Panc1 (cell line): ENCODE data around the gene ATM. TPM values are rescaled to one million over a fixed set of nuclear protein-coding genes. Genes with fewer than 3 reads are reported as not detected.

Experiments
- ATAC-seq: fragments of 200-7000 bp; cut with Tn5 transposase; 2 replicates; pipeline ENCODE4 v1.9.1; 2020; ENCODE audit warnings: mild to moderate bottlenecking, moderate library complexity
- BruUV-seq: library from RNA; stranded (reverse); fragments of 400-500 nt; replicated peaks from 2 replicates; lab custom pipeline; 2021; lab: Mats Ljungman, UMichigan
- CTCF ChIA-PET: fragments of 300-600 bp; sonication (Branson Sonifier 250); formaldehyde crosslinking; loops from one replicate; lab custom pipeline; 2022; ENCODE audit warnings: antibody characterized with exemption; lab: Charles Lee
- POLR2A ChIA-PET: fragments of 300-600 bp; sonication (Branson Sonifier 250); formaldehyde crosslinking; loops from one replicate; lab custom pipeline; 2022; ENCODE audit warnings: antibody characterized with exemption; lab: Charles Lee
- DNase-seq: peaks from one replicate; pipeline ENCODE4 v3.0.0-alpha.2; 2010; ENCODE audit warnings: low read depth, low spot score
- H3K27ac ChIP-seq: 2 replicates; pipeline ENCODE4 v1.5.1; 2011; ENCODE audit warnings: mild to moderate bottlenecking, low read length, inconsistent platforms
- H3K27me3 ChIP-seq: fragments of 200-500 bp; sonication (Bioruptor generic); 2 replicates; pipeline ENCODE4 v1.6.0; 2014; ENCODE audit warnings: low read length, inconsistent platforms; ENCODE audit not compliant: control insufficient read depth, insufficient read depth
- H3K36me3 ChIP-seq: fragments of 200-500 bp; sonication (Bioruptor generic); 2 replicates; pipeline ENCODE4 v1.5.1; 2014; ENCODE audit warnings: inconsistent platforms, mild to moderate bottlenecking, low read length, moderate library complexity; ENCODE audit not compliant: control insufficient read depth, insufficient read depth
- H3K4me1 ChIP-seq: 2 replicates; pipeline ENCODE4 v1.5.1; 2011; ENCODE audit warnings: inconsistent platforms, mild to moderate bottlenecking, low read length, moderate library complexity; ENCODE audit not compliant: control insufficient read depth, insufficient read depth
- H3K4me3 ChIP-seq, 2 experiments: 2 replicates each; pipeline ENCODE4 v1.5.1; 2011 to 2012; ENCODE audit warnings: low read depth in 2 of 2, low read length in 2 of 2, mild to moderate bottlenecking in 2 of 2, inconsistent platforms in 1 of 2, moderate library complexity in 1 of 2
- H3K9me3 ChIP-seq: fragments of 200-500 bp; sonication (Bioruptor generic); 2 replicates; pipeline ENCODE4 v1.5.1; 2014; ENCODE audit warnings: low read depth, mild to moderate bottlenecking, inconsistent platforms, low read length, moderate library complexity; ENCODE audit not compliant: control insufficient read depth, insufficient read depth
- CTCF ChIP-seq: fragments of 450-650 bp; IDR thresholded peaks from 2 replicates; pipeline ENCODE4 v1.5.1; 2017; ENCODE audit warnings: mild to moderate bottlenecking
- POLR2AphosphoS5 ChIP-seq: IDR thresholded peaks from 2 replicates; pipeline ENCODE4 v1.6.1; 2012; ENCODE audit warnings: mild to moderate bottlenecking, low read depth, low read length, moderate library complexity
- SIN3A ChIP-seq: IDR thresholded peaks from 2 replicates; pipeline ENCODE4 v1.6.1; 2012; ENCODE audit warnings: low read depth, mild to moderate bottlenecking, low read length, moderate library complexity, borderline replicate concordance; ENCODE audit not compliant: insufficient read depth
- TCF7L2 ChIP-seq: IDR thresholded peaks from 2 replicates; pipeline ENCODE4 v1.6.1; 2011; ENCODE audit warnings: mild to moderate bottlenecking, low read depth, low read length, inconsistent platforms
- in situ Hi-C: cut with HindIII; loops from 2 replicates; pipeline ENCODE4 v1.10.0; 2016; ENCODE audit warnings: low sequenced_read_pairs, low pct_unique_long_range_greater_than_20kb
- intact Hi-C: fragments of 100-400 bp; cut with micrococcal nuclease; formaldehyde crosslinking; loops from one replicate; pipeline ENCODE4 v1.10.0; 2022; ENCODE audit not compliant: unreplicated experiment
- total RNA-seq: library from RNA; stranded (reverse); gene quantifications from one replicate; pipeline ENCODE4 v1.2.1, GENCODE V29; 2021; ENCODE audit not compliant: unreplicated experiment
- TF ChIP-seq, protein P1 (sequence below), 2 experiments: IDR thresholded peaks; 2 replicates each; pipeline ENCODE4 v1.6.1; 2011 to 2012; ENCODE audit warnings: low read depth in 2 of 2, control low read depth in 1 of 2, low read length in 1 of 2, mild to moderate bottlenecking in 1 of 2, moderate library complexity in 1 of 2; ENCODE audit not compliant: insufficient read depth in 1 of 2

The ATM gene
- total RNA-seq, 1 experiment from 2014 or later: 95.6 TPM

- intact Hi-C loops: no loop called here
- in situ Hi-C loops: no loop called here
- no peak overlapping the region for H3K27ac ChIP-seq
- H3K9me3 ChIP-seq: no peaks in the 10 kb centered on the region
- CTCF ChIA-PET: no interaction called here
- H3K36me3 ChIP-seq: peaks cover 4% of the 10 kb centered on the region; the same call in 1 of the 2 replicates
- no TSS peak for BruUV-seq
- H3K4me3 ChIP-seq: no peak overlapping the region
- H3K4me1 ChIP-seq: no peaks in the 10 kb centered on the region
- ATAC-seq (no peak), DNase-seq (no peak)
- H3K27me3 ChIP-seq: no peaks in the 10 kb centered on the region
- POLR2A ChIA-PET: no interaction called here
- TF ChIP-seq TCF7L2: no peak
- TF ChIP-seq SIN3A: no peak
- TF ChIP-seq CTCF: no peak
- TF ChIP-seq POLR2AphosphoS5: no peak
- TF ChIP-seq, protein P1, sequence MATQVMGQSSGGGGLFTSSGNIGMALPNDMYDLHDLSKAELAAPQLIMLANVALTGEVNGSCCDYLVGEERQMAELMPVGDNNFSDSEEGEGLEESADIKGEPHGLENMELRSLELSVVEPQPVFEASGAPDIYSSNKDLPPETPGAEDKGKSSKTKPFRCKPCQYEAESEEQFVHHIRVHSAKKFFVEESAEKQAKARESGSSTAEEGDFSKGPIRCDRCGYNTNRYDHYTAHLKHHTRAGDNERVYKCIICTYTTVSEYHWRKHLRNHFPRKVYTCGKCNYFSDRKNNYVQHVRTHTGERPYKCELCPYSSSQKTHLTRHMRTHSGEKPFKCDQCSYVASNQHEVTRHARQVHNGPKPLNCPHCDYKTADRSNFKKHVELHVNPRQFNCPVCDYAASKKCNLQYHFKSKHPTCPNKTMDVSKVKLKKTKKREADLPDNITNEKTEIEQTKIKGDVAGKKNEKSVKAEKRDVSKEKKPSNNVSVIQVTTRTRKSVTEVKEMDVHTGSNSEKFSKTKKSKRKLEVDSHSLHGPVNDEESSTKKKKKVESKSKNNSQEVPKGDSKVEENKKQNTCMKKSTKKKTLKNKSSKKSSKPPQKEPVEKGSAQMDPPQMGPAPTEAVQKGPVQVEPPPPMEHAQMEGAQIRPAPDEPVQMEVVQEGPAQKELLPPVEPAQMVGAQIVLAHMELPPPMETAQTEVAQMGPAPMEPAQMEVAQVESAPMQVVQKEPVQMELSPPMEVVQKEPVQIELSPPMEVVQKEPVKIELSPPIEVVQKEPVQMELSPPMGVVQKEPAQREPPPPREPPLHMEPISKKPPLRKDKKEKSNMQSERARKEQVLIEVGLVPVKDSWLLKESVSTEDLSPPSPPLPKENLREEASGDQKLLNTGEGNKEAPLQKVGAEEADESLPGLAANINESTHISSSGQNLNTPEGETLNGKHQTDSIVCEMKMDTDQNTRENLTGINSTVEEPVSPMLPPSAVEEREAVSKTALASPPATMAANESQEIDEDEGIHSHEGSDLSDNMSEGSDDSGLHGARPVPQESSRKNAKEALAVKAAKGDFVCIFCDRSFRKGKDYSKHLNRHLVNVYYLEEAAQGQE (IDR thresholded peaks at IDR 0.05; ENCODE audit: insufficient read depth in 1 of 2, low read depth in 2 of 2, low read length in 1 of 2): no peak
Measured at GRCh38 chr11:108196901-108197300, 26.0 kb upstream of the ATM start.

DNA sequence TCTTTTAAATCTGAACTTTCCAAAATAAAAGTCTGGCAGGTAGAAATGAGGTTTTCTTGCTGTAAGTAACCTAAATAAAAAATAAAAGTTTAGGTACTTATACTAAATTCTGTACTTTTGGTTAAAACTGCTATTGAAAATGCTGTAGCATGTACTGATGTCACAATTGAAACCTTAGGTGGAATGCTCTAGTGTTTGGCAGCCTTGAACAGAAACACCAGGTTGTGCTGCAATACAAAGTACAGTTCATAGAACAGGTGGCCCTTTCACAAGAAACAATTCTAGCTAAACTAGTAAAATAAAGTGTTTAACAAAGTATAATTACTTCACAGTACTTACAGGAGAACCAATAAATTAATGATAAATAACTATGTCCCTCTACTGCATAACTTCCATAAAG lies 25.5 kb upstream of the ATM start:
- intact Hi-C loops: no loop called here
- Histone ChIP-seq H3K4me1 (no peaks in the 10 kb centered on the region), H3K9me3 (no peaks in the 10 kb centered on the region), H3K27ac (no peak overlapping the region), H3K27me3 (no peaks in the 10 kb centered on the region), H3K36me3 (0 out of 2 replicates have a peak, but pooled peaks cover 2% of the 10 kb centered on the region), H3K4me3 (no peak overlapping the region)
- in situ Hi-C loops: no loop called here
- TF ChIP-seq POLR2AphosphoS5 (no peak), SIN3A (no peak), TCF7L2 (no peak), CTCF (no peak)
- TF ChIP-seq, protein P1 (IDR thresholded peaks at IDR 0.05; ENCODE audit: insufficient read depth in 1 of 2, low read depth in 2 of 2, low read length in 1 of 2): no peak
- no TSS peak for BruUV-seq
- ATAC-seq (no peak), DNase-seq (no peak)
- ChIA-PET POLR2A (no interaction called here), CTCF (no interaction called here)
